Gastrocnemius medialis (tissue), 4 donors: ENCODE measurements around the gene CHRM1. TPM values are rescaled to one million over a fixed set of nuclear protein-coding genes. Genes with fewer than 3 reads are reported as not detected.

ENCODE experiments used
- ATAC-seq, 2 donors: fragments of 150-250 bp; one replicate each; pipeline ENCODE4 v1.9.1; 2016
- DNase-seq, 2 donors: peaks; one replicate each; pipeline ENCODE4 v3.0.0-alpha.2; 2019
- H3K27ac ChIP-seq, 4 donors: fragments of 200-600 bp; sonication (generic); 1 replicate in 1 of 4; 2 replicates in 3 of 4; pipeline ENCODE4 v1.5.1; 2016 to 2018; ENCODE audit warnings: mild to moderate bottlenecking in 2 of 4, moderate library complexity in 1 of 4
- H3K27me3 ChIP-seq, 3 donors: fragments of 200-600 bp; sonication (generic) in 2 of 3; 1 replicate in 1 of 3; 2 replicates in 2 of 3; pipeline versions ENCODE4 v1.5.1 to v1.6.0; 2016 to 2019; ENCODE audit warnings: mild to moderate bottlenecking in 1 of 3, moderate library complexity in 1 of 3
- H3K36me3 ChIP-seq, 2 donors: fragments of 200-600 bp; sonication (generic) in 1 of 2; one replicate each; pipeline ENCODE4 v1.5.1; 2017 to 2018
- H3K4me1 ChIP-seq, 2 donors: fragments of 200-600 bp; sonication (generic) in 1 of 2; one replicate each; pipeline ENCODE4 v1.5.1; 2016 to 2017; ENCODE audit warnings: mild to moderate bottlenecking in 2 of 2
- H3K4me3 ChIP-seq, 4 donors: fragments of 200-600 bp; sonication (generic) in 3 of 4; 1 replicate in 1 of 4; 2 replicates in 3 of 4; pipeline ENCODE4 v1.5.1; 2016 to 2019; ENCODE audit warnings: mild to moderate bottlenecking in 2 of 4
- H3K9me3 ChIP-seq, 3 donors: fragments of 200-600 bp; sonication (generic) in 2 of 3; 1 replicate in 1 of 3; 2 replicates in 2 of 3; pipeline ENCODE4 v1.5.1; 2016 to 2019
- CTCF ChIP-seq, 5 experiments: fragments of 450-650 bp in 3 of 5; fragments of 200-600 bp in 2 of 5; sonication (generic) in 2 of 5; IDR thresholded peaks in 4 of 5; conservative IDR thresholded peaks in 1 of 5; 1 replicate in 4 of 5; 2 replicates in 1 of 5; pipeline ENCODE4 v1.5.1; 2016 to 2019; ENCODE audit warnings: antibody characterized with exemption in 5 of 5, mild to moderate bottlenecking in 3 of 5, moderate library complexity in 3 of 5
- POLR2A ChIP-seq, 2 donors: fragments of 450-650 bp; IDR thresholded peaks; one replicate each; pipeline ENCODE4 v1.6.1; 2017; ENCODE audit warnings: antibody characterized with exemption in 2 of 2, mild to moderate bottlenecking in 2 of 2, moderate library complexity in 2 of 2
- in situ Hi-C, 4 donors: fragments of 200-750 bp; cut with MboI; loops; one replicate each; pipeline versions ENCODE4 v1.15.0 to v1.8.0; 2017; ENCODE audit warnings: low sequenced_read_pairs in 4 of 4
- intact Hi-C: fragments of 100-400 bp; cut with DNase I; formaldehyde crosslinking; loops from one replicate; pipeline ENCODE4 v1.15.1; 2023; ENCODE audit warnings: low total_unique reads
- total RNA-seq, 4 donors: library from RNA; depleted of rRNA; stranded (reverse); fragments of >200 nt; gene quantifications; one replicate each; pipeline versions ENCODE4 v1.1.0 to v1.2.3, GENCODE V29; 2016

Gene CHRM1
- total RNA-seq, 4 donors from 2014 or later, result not detected

- in situ Hi-C loops, result no loop called here
- peaks cover 11 to 19% of the 10 kb centered on the region in 2 donors for H3K4me1 ChIP-seq
- no peaks in the 10 kb centered on the region for H3K9me3 ChIP-seq
Measured at GRCh38 chr11:62923601-62924411, 2.6 kb upstream of the CHRM1 start.

GRCh38 chr11:62922653-62923431 is 1.7 kb upstream of the CHRM1 start:
- intact Hi-C loops (no loop called here), in situ Hi-C loops (no loop called here)
- no peak overlapping the region for H3K4me3 ChIP-seq
- no peaks in the 10 kb centered on the region for H3K36me3 ChIP-seq
- ATAC-seq (no peak), DNase-seq (no peak)
- peaks cover 11 to 19% of the 10 kb centered on the region in 2 donors for H3K4me1 ChIP-seq
- H3K27ac ChIP-seq, result no peak overlapping the region
- peaks cover 43 to 64% (median 63%) of the 10 kb centered on the region in 3 donors for H3K27me3 ChIP-seq
- H3K9me3 ChIP-seq, result no peaks in the 10 kb centered on the region
- TF ChIP-seq CTCF (IDR thresholded peaks at IDR 0.05 in 4 of 5, conservative IDR thresholded peaks at IDR 0.05 in 1 of 5), result peak in 2 of 5 experiments; percentile 15 to 21
- TF ChIP-seq POLR2A (IDR thresholded peaks at IDR 0.05), result no peak

More at GRCh38 chr11:62923601-62924411, 2.6 kb upstream of the CHRM1 start:
- ATAC-seq (no peak), DNase-seq (no peak)
- intact Hi-C loops, result no loop called here
- no peaks in the 10 kb centered on the region for H3K36me3 ChIP-seq
- peaks cover 46 to 69% (median 66%) of the 10 kb centered on the region in 3 donors for H3K27me3 ChIP-seq
- TF ChIP-seq CTCF (IDR thresholded peaks at IDR 0.05 in 4 of 5, conservative IDR thresholded peaks at IDR 0.05 in 1 of 5) (no peak), POLR2A (IDR thresholded peaks at IDR 0.05) (no peak)
- no peak overlapping the region for H3K27ac ChIP-seq
- peak overlapping the region; percentile 14 to 46 (median 37) for H3K4me3 ChIP-seq

- no peak for TF ChIP-seq POLR2A (IDR thresholded peaks at IDR 0.05)
- no peak for TF ChIP-seq CTCF (IDR thresholded peaks at IDR 0.05 in 4 of 5, conservative IDR thresholded peaks at IDR 0.05 in 1 of 5)
- Histone ChIP-seq H3K9me3 (no peaks in the 10 kb centered on the region), H3K36me3 (no peaks in the 10 kb centered on the region), H3K4me3 (no peak overlapping the region), H3K4me1 (peaks cover 11 to 19% of the 10 kb centered on the region in 2 donors), H3K27ac (no peak overlapping the region), H3K27me3 (peaks cover 40 to 58% (median 58%) of the 10 kb centered on the region in 3 donors)
- ATAC-seq (no peak), DNase-seq (no peak)
- intact Hi-C loops, result no loop called here
- in situ Hi-C loops, result no loop called here
Measured at GRCh38 chr11:62922189-62922589, 1.0 kb upstream of the CHRM1 start.

GRCh38 chr11:62921573-62922188 is 518 bp upstream of the CHRM1 start:
- no peak for DNase-seq
- TF ChIP-seq POLR2A (IDR thresholded peaks at IDR 0.05) (no peak), CTCF (IDR thresholded peaks at IDR 0.05 in 4 of 5, conservative IDR thresholded peaks at IDR 0.05 in 1 of 5) (no peak)
- Histone ChIP-seq H3K4me3 (no peak overlapping the region), H3K27ac (no peak overlapping the region), H3K36me3 (no peaks in the 10 kb centered on the region), H3K4me1 (peaks cover 11 to 17% of the 10 kb centered on the region in 2 donors), H3K27me3 (peaks cover 34 to 53% (median 52%) of the 10 kb centered on the region in 3 donors), H3K9me3 (no peaks in the 10 kb centered on the region)
- no peak for ATAC-seq
- in situ Hi-C loops (no loop called here), intact Hi-C loops (no loop called here)
